ENCODE data around the gene CCNQ. TPM values are rescaled to one million over a fixed set of nuclear protein-coding genes. Genes with fewer than 3 reads are reported as not detected.

The CCNQ gene
- total RNA-seq, result 10 to 100 TPM; 13.1 to 19.9 (median 16.0) TPM
- long read RNA-seq, donor 1, transcript CCNQ-204 (5 exons, 1,306 nt), result major isoform, 19 of 35 reads
- long read RNA-seq, donor 1, transcript CCNQ-202 (5 exons, 1,164 nt), result minor isoform, 10 of 35 reads
- long read RNA-seq, donor 1, partial matches to known transcripts, result 0 of 35 reads
- long read RNA-seq, donor 1, other reads (novel, unspliced or antisense), result 3 of 35 reads
- long read RNA-seq, donor 2, partial matches to known transcripts, result 0 of 1 reads
- long read RNA-seq, donor 2, other reads (novel, unspliced or antisense), result 0 of 1 reads

DNA sequence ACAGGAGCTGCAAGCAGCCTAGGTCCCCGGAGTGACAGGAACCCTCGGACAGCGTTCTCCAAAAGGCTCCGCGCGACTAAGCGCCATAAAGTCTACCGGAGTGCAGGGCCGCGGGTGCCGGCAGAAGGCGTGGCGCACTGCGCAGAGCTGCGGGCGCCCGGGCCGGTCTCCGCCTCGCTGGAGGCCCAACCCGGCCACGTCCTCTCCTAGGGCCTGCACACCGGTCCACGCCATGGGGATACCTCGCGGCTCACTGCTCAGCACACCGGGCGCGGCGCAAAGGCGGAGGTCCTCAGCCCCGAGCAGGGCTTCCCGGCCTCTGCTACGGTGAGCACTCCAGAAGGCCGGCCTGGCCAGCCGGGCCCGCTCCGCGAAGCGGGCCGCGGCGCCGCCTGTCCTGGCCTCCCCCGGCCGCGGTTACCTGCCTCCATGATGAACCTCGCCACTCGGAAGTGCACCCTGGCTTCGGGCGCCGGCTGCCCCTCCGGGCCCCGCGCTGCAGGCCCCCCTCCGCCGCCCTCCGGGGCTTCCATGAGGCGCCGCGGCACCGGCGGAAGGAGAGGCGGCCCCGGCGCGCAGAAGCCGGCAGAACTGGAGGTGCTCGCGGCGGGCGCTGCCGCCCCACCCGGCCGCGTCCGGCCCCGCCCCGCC is at the start of gene CCNQ:
Gene CCNQ, minus strand, starts transcription at position 599 of the 651 bp plus-strand sequence. Its CDS starts 66 bp downstream, at position 533.
- ATAC-seq, result peak; percentile 65
- Histone ChIP-seq H3K9me3 (no peaks in the 10 kb centered on the region), H3K4me1 (ENCODE audit: low read depth) (peaks cover 5% of the 10 kb centered on the region), H3K36me3 (ENCODE audit: low read depth) (no peaks in the 10 kb centered on the region), H3K4me3 (peak within 1 kb of the TSS; percentile 38)
- TF ChIP-seq, protein P1, sequence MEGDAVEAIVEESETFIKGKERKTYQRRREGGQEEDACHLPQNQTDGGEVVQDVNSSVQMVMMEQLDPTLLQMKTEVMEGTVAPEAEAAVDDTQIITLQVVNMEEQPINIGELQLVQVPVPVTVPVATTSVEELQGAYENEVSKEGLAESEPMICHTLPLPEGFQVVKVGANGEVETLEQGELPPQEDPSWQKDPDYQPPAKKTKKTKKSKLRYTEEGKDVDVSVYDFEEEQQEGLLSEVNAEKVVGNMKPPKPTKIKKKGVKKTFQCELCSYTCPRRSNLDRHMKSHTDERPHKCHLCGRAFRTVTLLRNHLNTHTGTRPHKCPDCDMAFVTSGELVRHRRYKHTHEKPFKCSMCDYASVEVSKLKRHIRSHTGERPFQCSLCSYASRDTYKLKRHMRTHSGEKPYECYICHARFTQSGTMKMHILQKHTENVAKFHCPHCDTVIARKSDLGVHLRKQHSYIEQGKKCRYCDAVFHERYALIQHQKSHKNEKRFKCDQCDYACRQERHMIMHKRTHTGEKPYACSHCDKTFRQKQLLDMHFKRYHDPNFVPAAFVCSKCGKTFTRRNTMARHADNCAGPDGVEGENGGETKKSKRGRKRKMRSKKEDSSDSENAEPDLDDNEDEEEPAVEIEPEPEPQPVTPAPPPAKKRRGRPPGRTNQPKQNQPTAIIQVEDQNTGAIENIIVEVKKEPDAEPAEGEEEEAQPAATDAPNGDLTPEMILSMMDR (IDR thresholded peaks at IDR 0.05), result no peak
- DNase-seq, result peak; percentile 17 to 66 (median 60)
- intact Hi-C loops (cut with DNase I, micrococcal nuclease), result no loop called here

DNA sequence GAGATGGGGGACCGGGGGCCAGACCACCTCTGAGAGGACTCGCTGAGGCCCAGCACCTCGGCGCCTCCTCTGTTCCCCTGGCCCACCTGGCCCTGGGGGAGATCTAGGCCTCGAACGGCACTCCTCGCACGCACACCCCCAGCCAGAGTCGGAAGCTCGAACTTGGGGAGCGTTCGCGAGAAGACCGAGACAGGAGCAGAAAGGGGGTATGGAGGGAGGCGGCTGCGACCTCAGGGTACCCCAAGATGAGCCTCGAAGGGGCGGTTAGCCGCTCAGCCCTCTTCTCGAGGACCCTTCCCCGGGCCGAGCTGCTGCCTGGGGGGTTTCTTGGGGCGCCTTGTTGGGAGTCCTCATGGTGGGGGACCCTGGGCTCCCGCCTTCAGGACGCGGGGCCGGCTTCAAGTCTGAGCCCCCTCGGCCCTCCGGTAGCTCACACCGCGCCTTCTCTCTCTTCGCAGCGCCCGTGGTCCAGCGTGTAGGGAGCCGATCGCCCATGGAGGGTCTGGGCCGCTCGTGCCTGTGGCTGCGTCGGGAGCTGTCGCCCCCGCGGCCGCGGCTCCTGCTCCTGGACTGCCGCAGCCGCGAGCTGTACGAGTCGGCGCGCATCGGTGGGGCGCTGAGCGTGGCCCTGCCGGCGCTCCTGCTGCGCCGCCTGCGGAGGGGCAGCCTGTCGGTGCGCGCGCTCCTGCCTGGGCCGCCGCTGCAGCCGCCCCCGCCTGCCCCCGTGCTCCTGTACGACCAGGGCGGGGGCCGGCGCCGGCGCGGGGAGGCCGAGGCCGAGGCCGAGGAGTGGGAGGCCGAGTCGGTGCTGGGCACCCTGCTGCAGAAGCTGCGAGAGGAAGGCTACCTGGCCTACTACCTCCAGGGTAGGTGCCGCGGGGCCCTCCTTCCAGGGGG is 48.8 kb upstream of the CCNQ start:
- intact Hi-C loops (cut with DNase I, micrococcal nuclease), result no loop called here
- no peak overlapping the region for H3K4me3 ChIP-seq
- no peaks in the 10 kb centered on the region for H3K9me3 ChIP-seq
- no peaks in the 10 kb centered on the region for H3K4me1 ChIP-seq (ENCODE audit: low read depth)
- TF ChIP-seq, protein P1 (IDR thresholded peaks at IDR 0.05), result no peak
- DNase-seq (peak in 1 of 3 donors; percentile 33), ATAC-seq (no peak)
- no peaks in the 10 kb centered on the region for H3K36me3 ChIP-seq (ENCODE audit: low read depth)

DNA sequence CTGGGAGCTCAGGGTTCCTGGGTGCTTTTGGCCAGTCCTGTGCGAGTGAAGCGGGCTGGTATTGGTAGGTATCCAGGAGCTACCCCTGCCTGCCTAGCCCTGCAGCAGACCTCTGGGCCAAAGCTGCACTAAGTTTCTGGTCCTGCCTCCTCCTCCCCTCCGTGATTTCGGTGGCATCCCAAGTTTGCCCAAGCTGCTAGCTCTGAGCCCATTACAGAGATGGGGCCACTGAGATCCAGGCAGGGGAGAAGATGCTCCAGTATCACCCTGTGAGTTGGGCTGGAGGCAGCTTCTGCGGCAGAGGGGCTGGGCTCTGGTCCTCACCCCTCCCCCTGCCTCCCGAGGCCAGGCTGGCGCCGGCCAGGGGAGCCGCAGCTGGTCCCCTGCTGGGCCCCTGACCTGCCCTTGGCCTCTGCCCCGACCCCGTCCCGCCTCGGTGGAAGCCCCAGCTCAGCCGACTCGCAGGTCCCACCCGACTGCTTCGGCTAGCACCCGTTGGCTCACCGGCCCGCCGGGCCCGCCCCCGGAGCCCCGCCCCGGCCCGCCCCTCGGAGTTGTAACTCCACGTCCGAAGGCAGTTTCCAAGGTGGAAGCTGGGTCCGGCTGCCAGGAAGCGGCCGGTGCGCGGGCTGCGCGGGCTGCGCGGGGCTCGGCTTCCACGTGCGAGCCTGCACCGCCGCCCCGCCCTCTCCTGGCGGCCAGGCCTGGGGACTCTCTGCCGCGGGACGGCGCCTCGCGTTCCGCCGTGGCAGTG is 47.9 kb upstream of the CCNQ start, which contains the start of gene DUSP9:
Gene DUSP9, plus strand, starts transcription at position 584 of the 754 bp plus-strand sequence. CDS start 751 bp downstream, outside the sequence.
- H3K4me3 ChIP-seq, result no peak within 1 kb of the TSS
- H3K4me1 ChIP-seq (ENCODE audit: low read depth), result no peaks in the 10 kb centered on the region
- H3K9me3 ChIP-seq, result no peaks in the 10 kb centered on the region
- TF ChIP-seq, protein P1 (IDR thresholded peaks at IDR 0.05), result no peak
- DNase-seq, result peak; percentile 19 to 44 (median 43)
- intact Hi-C loops (cut with DNase I, micrococcal nuclease), result no loop called here
- peak; percentile 59 for ATAC-seq
- no peaks in the 10 kb centered on the region for H3K36me3 ChIP-seq (ENCODE audit: low read depth)

DNA sequence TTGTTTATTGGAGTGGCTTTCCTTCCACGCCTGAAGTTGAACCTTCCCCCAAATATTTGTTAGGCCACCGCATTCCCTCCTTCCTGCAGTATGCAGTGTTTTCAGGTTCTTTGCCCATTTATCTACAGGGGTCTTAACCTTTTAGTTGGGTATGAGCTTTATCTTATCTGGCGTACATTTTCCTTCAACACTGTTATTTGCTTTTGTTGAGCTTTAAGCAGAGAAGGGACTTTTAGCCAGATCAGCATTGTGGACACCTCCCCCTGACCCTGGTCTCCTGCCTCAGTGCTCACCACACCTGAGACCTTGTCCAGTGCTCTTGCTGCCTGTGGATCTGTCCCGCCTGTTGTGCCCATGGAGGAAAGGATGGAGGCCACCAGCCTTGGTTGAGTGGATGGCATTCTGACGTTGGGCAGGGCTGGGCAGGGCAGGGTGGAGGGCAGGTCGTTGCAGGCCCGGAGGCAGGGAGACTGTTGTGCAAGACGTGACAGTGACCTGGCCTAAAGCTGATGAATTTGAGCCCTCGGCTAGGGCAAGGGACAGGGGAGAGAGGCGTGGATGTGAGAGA is 47.1 kb upstream of the CCNQ start:
- ATAC-seq, result no peak
- peak in 1 of 3 donors; percentile 14 for DNase-seq
- Histone ChIP-seq H3K4me3 (no peak overlapping the region), H3K9me3 (no peaks in the 10 kb centered on the region), H3K4me1 (ENCODE audit: low read depth) (no peaks in the 10 kb centered on the region), H3K36me3 (ENCODE audit: low read depth) (no peaks in the 10 kb centered on the region)
- intact Hi-C loops (cut with DNase I, micrococcal nuclease), result no loop called here
- TF ChIP-seq, protein P1 (IDR thresholded peaks at IDR 0.05), result no peak

All from mucosa of descending colon (tissue), 3 donors.